H54 (cell line): ENCODE results near the gene TARS2.

Experiments
- DNase-seq: peaks from one replicate; pipeline ENCODE4 v3.0.0; 2011; ENCODE audit warnings: low spot score, mixed read lengths; ENCODE audit not compliant: insufficient read length
- FAIRE-seq: peaks from 3 replicates; lab custom pipeline; 2011; peaks lifted over from hg19 to GRCh38; lab: Jason Lieb, UNC
- POLR2A ChIP-seq: IDR thresholded peaks from 2 replicates; pipeline ENCODE4 v1.6.1; 2011; ENCODE audit warnings: low read depth, mild to moderate bottlenecking, low read length

The TARS2 gene

GRCh38 chr1:150552128-150552910, 65.1 kb downstream of the TARS2 start:
- TF ChIP-seq POLR2A = no peak
- FAIRE-seq (no peak), DNase-seq (peak; percentile 88)

GRCh38 chr1:150552911-150553289, 65.7 kb downstream of the TARS2 start:
- TF ChIP-seq POLR2A = no peak
- DNase-seq (no peak), FAIRE-seq (no peak)

- TF ChIP-seq POLR2A = no peak
- DNase-seq = no peak
- no peak for FAIRE-seq
Measured at GRCh38 chr1:150553392-150554085, 66.3 kb downstream of the TARS2 start.

GRCh38 chr1:150554086-150554452, 66.8 kb downstream of the TARS2 start:
- FAIRE-seq (no peak), DNase-seq (no peak)
- no peak for TF ChIP-seq POLR2A

GRCh38 chr1:150555198-150555970, 68.2 kb downstream of the TARS2 start:
- no peak for FAIRE-seq

GRCh38 chr1:150555971-150556865, 69.0 kb downstream of the TARS2 start:
- no peak for TF ChIP-seq POLR2A
- DNase-seq (no peak), FAIRE-seq (no peak)

More at GRCh38 chr1:150555198-150555970, 68.2 kb downstream of the TARS2 start:
- TF ChIP-seq POLR2A = no peak
- no peak for DNase-seq

GRCh38 chr1:150557065-150557600, 69.9 kb downstream of the TARS2 start:
- no peak for TF ChIP-seq POLR2A
- FAIRE-seq = no peak
- DNase-seq = no peak
